Neural cell (in vitro differentiated cells): ENCODE data around the gene ARHGEF25.

Experiments used
- CTCF ChIP-seq: fragments of 450-650 bp; IDR thresholded peaks from 2 replicates; pipeline ENCODE4 v1.5.1; 2014; ENCODE audit warnings: antibody characterized with exemption, mild to moderate bottlenecking, moderate library complexity; ENCODE audit not compliant: poor library complexity, severe bottlenecking
- EP300 ChIP-seq: fragments of 450-650 bp; conservative IDR thresholded peaks from 2 replicates; pipeline ENCODE4 v1.6.1; 2014; ENCODE audit warnings: antibody characterized with exemption, mild to moderate bottlenecking, moderate library complexity; ENCODE audit not compliant: poor library complexity, severe bottlenecking
- EZH2 ChIP-seq: fragments of 200-600, 300-800 bp; shearing (Covaris generic), sonication (generic); IDR thresholded peaks from 2 replicates; pipeline ENCODE4 v1.6.1; 2014; ENCODE audit warnings: antibody characterized with exemption, low read length, borderline replicate concordance, mild to moderate bottlenecking; ENCODE audit not compliant: insufficient read depth, poor library complexity, severe bottlenecking
- MXI1 ChIP-seq: fragments of 450-650 bp; conservative IDR thresholded peaks from 2 replicates; pipeline ENCODE4 v1.6.1; 2014; ENCODE audit warnings: antibody characterized with exemption, mild to moderate bottlenecking; ENCODE audit not compliant: poor library complexity, severe bottlenecking
- POLR2AphosphoS5 ChIP-seq: IDR thresholded peaks from 2 replicates; pipeline ENCODE4 v1.6.1; 2012
- RAD21 ChIP-seq: fragments of 450-650 bp; conservative IDR thresholded peaks from 2 replicates; pipeline ENCODE4 v1.6.1; 2014; ENCODE audit warnings: antibody characterized with exemption, mild to moderate bottlenecking, moderate library complexity
- REST ChIP-seq: IDR thresholded peaks from 2 replicates; pipeline ENCODE4 v1.6.1; 2012; ENCODE audit warnings: borderline replicate concordance
- SMC3 ChIP-seq: fragments of 450-650 bp; conservative IDR thresholded peaks from 2 replicates; pipeline ENCODE4 v1.6.1; 2014; ENCODE audit warnings: antibody characterized with exemption, mild to moderate bottlenecking, moderate library complexity; ENCODE audit not compliant: poor library complexity
- TAF1 ChIP-seq: IDR thresholded peaks from 2 replicates; pipeline ENCODE4 v1.6.1; 2012; ENCODE audit warnings: low read depth

- no peak for TF ChIP-seq SMC3
- TF ChIP-seq EZH2: no peak
- TF ChIP-seq MXI1: no peak
- TF ChIP-seq CTCF: no peak
- TF ChIP-seq REST: no peak
- no peak for TF ChIP-seq EP300
- no peak for TF ChIP-seq POLR2AphosphoS5
- TF ChIP-seq TAF1: no peak
- no peak for TF ChIP-seq RAD21
Observed at GRCh38 chr12:57569858-57570257, 41.4 kb upstream of the ARHGEF25 start.
